Prostate gland (tissue), 2 donors: ENCODE measurements around the gene MRC1.

Experiments used
- POLR2A ChIP-seq: fragments of 450-650 bp; IDR thresholded peaks from one replicate; pipeline ENCODE4 v1.6.1; 2016; ENCODE audit warnings: antibody characterized with exemption, mild to moderate bottlenecking
- POLR2AphosphoS5 ChIP-seq: sonication (generic); formaldehyde crosslinking; IDR thresholded peaks from one replicate; pipeline ENCODE4 v1.6.1; 2017; ENCODE audit warnings: antibody characterized with exemption
- TF ChIP-seq, protein P1 (sequence below), 4 experiments: fragments of 200-600 bp in 2 of 4; fragments of 450-650 bp in 2 of 4; sonication (generic) in 2 of 4; IDR thresholded peaks; 1 replicate in 3 of 4; 2 replicates in 1 of 4; pipeline ENCODE4 v1.5.1; 2016 to 2019; ENCODE audit warnings: antibody characterized with exemption in 4 of 4, mild to moderate bottlenecking in 2 of 4, moderate library complexity in 2 of 4

DNA sequence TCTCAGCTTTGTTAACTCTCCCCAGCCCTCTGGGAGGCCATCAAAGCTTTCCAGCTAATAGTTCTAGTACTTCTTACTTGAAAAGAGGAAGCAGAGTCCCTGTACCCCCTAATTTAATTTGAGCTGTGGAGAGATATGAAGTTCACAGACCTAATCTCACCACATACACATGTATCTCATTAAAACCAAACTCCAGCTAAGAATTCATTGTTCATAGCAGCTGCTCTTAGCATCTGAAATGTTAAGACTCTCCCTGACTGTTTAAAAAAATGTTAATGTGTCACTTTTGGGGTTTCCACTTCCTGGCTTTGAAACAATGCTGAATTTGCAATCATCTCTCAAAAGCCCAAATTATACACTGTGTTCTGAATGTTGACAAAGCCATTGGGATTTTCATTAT is 16.2 kb upstream of the MRC1 start:
- TF ChIP-seq, protein P1, sequence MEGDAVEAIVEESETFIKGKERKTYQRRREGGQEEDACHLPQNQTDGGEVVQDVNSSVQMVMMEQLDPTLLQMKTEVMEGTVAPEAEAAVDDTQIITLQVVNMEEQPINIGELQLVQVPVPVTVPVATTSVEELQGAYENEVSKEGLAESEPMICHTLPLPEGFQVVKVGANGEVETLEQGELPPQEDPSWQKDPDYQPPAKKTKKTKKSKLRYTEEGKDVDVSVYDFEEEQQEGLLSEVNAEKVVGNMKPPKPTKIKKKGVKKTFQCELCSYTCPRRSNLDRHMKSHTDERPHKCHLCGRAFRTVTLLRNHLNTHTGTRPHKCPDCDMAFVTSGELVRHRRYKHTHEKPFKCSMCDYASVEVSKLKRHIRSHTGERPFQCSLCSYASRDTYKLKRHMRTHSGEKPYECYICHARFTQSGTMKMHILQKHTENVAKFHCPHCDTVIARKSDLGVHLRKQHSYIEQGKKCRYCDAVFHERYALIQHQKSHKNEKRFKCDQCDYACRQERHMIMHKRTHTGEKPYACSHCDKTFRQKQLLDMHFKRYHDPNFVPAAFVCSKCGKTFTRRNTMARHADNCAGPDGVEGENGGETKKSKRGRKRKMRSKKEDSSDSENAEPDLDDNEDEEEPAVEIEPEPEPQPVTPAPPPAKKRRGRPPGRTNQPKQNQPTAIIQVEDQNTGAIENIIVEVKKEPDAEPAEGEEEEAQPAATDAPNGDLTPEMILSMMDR (IDR thresholded peaks at IDR 0.05) = no peak
- TF ChIP-seq POLR2A (no peak), POLR2AphosphoS5 (no peak)
